ENCODE results near the gene BIRC7.

Gene BIRC7

DNA sequence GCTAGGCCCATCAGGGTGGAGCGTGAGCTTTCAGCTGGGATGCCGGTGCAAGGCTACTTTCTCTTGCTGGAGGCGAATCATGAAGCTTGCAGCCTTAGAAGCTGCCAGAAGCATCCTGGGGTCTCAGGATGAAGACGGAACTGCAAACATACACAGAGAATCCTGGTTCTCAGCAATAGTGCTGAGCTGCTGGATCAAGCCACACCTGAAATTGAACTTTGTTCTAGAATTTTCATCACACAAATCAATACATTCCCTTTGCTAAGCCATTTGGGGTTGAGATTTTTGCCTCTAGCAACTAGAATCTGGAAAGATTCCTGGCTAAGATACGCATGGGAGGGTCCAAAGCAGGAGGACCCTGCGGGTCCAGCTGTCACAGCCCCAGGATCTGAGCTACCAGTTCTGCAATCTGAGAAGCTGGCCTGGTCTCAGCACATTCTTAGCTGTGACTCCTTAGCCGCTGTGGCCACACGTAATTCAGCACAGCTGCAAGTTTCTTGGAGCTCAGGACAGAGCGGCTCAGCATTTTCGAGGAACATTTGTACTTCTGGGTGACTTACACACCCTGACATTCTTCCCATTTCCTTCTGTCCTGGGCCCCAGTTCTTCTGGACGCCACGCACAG, 30.3 kb downstream of the BIRC7 start:
- no peak for DNase-seq (ENCODE audit: low spot score)

DNA sequence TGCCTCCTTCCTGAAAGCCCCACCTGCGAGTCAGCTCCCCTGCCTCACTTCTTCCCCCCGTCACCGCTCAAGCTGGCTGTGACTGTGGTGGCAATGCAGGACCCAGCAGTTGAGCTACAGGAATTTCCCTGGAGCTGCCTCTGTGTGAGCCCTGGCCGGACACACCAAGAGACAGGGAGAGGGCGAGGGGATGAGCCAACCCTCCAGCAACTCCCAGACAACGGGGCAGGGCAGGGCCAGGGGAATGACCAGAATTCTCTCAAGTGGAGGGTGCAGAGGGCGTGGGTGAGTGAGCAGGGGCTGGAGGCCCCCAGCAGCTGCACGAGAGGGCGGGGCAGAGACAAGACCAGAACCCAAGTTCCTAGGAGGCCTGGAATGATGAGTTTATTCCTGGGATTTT, 32.0 kb downstream of the BIRC7 start:
- DNase-seq (ENCODE audit: low spot score): no peak

DNA sequence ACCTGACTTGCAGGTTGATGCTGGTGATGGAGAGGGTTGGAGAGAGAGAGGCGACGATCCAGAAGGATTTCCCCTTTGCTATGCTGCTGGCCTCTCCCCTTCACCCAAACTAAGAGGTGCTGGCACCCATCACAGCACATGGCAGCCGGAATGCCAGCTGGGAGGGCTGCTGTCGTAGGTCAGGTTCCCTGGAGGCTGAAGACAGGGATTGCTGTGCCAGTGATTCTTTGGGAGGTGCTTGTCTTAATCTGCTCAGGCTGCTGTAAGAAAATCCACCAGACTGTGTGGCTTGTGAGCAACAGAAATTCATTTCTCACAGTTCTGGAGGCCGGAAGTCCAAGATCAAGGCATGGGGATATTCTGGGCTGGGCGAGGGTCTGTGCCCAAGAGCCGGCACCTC, 32.6 kb downstream of the BIRC7 start:
- no peak for DNase-seq (ENCODE audit: low spot score)

DNA sequence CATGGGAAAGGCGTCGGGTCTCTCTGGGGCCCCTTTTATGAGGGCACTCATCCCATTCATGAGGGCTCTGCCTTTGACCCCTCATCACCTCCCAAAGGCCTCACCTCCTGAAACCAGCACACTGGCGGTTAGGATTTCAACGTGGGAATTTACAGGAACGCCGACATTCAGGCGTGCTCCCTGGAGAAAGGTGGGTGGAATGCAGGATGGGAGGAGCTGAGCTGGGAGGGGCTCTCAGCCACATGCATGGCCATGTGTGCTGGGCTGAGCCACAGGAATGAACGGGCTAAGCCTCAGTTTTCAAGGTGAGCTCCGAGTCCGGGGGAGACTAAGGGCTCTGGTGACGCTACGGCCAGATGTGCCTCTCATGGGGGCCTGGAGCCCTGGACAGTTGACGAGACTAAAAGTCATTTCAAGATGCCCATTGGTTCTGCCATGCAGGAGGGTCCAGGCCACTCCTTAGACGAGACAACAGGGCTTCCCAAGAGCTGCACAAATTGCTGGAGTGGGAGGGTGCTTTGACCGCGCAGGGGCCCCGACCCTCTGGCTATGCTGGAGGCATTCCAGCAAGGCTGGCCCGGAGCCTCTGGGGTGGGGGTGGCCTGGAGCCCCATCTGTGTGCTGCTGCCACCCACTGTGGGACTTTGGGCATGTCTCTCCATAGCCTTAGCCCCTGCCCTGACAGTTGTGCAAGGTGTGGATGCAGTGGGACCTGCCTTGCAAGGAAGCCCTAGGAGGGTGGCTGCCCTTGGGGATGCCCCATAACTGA, 33.1 kb downstream of the BIRC7 start:
- no peak for DNase-seq (ENCODE audit: low spot score)

DNA sequence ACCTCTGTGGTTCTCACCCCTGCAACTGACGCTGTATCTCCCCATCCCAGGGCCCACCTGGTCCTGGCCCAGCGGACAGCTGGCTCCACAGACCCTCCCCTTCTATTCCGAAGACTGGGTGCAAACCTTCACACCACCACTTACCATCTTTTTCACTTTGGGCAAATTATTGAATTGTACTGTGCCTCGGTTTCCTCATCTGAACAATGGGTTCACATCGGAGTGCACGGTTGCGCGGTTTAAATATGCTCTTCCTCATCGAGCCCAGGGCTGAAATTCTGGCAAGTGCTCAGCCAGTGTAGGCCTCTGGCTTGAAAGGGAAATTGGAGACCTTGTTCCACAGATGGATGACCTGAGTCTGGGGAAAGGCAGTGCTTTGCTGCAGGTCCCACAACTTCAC, 34.0 kb downstream of the BIRC7 start:
- DNase-seq (ENCODE audit: low spot score): no peak

DNA sequence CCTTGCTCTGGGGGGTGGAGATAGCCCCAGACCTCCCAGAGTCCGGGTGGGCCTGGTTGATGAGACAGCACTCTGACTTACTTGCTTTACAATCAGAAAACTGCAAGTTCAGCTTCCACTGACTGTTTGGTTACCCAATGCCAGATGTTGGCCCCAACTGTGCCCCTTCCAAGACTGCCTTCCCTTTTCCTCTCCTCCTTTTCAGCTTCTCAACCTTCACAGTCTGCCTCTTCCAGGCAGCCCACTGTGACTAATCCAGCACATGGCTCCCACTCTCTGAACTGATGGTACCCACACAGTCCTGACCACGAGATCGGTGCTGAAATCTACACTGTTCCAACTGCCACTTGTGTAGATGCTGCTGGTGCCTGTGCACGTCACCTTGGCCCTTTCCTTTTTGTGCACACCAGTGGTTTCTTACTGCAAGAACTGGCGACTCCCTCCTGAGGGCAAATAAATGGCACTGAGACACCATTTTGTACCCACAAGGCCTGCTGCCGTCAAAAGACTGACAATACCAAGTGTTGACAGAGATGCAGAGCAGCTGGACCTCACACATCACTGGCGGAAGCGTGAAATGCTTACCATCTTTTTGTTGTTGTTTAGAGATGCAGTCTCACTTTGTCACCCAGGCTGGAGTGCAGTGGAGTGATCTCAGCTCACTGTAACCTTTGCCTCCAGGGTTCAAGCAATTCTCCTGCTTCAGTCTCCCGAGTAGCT, 35.1 kb downstream of the BIRC7 start:
- no peak for DNase-seq (ENCODE audit: low spot score)

DNA sequence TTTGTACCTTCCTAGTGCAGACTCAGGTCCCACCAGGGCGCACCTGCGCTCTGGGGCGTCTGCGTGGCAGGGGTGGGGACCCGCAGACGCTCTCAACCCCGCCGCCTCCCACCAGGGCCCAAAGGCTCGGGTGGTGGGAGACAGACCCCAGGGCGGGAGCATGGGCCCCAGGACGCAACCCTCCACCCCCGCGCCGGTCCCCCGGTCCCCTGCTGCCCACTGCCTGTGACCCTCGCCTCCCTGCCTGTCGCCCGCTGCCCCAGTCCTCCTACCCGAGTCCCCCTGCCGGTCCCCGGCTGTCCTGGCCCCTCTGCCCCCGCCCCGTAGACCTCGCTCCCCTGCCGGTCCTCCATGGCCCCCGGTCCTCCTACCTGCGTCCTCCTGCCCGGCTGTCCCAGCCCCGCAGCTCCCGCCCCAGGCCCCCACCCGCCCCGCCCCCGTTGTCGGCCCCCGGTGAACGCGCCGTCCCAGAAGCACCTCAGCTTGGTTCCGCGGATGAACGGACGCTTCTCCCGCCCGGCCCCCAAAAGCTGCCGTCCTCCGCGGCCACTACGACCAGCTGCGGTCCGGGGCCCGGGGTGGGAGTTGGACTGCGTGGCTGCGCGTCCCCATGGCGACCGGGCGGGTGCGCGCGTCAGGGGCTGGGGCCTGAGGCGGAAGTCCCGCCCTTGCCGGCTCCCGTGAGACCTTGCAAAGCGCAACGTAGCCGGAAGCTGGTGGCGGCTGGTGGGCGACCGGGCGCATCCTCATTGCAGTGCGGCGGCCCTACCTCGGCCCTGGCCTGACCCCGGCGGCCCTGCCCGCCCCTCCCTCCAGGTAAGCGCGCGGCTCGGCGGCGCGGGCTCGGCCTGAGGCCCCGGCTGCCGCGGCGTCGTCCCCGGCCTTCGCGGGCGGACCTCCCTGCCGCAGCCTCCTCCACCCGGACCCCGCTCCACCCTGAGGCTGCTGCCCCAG, 36.7 kb downstream of the BIRC7 start, which contains the start of gene ARFGAP1:
Gene ARFGAP1 (plus strand): TSS at position 709 of the 954 bp plus-strand sequence. CDS start 2,768 bp downstream, outside the sequence.
- DNase-seq (ENCODE audit: low spot score): peak; percentile 88

DNA sequence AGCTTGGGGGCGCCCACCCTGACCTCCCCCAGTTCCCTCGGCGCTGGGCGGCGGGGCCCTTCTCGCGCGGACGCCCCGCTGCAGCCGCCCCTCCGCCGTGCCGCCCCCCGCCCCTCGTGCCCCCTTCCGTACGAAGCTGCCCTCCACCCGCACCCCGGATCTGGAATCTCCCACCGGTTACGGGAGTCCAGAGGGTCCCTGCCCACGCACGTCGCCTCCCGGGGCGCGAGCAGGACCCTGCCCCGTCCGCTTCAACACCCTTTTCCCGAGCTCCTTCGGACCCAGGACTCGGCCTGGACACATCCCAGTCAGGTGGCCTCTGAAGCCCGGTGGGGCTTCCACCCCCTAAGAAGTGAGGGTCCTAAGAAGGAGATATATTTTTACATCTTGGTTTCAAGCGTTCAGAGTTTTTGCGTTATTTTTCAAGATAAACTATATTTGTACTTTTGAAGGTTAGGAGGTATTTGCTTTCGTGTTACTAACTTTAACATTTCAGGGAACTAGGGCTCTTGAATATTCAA, 37.4 kb downstream of the BIRC7 start:
- DNase-seq (ENCODE audit: low spot score): no peak

DNA sequence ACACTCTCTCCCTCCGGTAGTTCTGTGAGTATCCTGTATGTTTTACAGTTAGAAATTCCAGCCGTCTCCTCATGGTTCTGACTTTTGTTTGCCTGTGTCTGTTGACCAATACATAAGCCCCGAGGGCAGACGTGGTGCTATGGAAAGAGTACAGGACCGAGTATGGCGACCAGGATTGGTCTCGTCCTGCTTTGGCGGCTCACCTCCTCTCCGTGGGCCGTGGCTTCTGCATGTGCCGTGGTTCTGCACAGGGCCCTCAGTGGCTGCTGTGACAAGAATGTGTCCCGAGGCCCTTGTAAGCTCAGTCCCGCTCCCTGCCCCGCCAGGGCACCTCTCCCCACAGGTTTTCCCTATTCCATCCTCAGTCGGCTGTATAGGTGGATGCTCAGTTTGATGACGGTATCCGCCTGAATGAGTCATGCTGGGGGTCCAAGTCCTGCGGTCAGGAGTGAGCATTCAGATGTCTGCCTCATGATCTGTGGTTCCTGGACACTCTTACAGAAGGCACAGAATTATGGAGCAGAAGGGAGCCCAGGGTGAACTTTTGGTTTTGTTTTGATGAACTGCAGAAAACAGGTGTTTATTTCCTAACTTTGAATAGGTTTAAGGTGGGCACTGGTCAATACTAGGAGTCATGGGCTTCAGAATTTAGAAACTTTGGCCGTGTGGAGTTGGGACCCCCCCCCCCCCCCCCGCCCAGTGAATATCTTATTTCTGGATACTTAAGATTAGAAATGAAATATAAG, 38.1 kb downstream of the BIRC7 start:
- DNase-seq (ENCODE audit: low spot score): no peak

DNA sequence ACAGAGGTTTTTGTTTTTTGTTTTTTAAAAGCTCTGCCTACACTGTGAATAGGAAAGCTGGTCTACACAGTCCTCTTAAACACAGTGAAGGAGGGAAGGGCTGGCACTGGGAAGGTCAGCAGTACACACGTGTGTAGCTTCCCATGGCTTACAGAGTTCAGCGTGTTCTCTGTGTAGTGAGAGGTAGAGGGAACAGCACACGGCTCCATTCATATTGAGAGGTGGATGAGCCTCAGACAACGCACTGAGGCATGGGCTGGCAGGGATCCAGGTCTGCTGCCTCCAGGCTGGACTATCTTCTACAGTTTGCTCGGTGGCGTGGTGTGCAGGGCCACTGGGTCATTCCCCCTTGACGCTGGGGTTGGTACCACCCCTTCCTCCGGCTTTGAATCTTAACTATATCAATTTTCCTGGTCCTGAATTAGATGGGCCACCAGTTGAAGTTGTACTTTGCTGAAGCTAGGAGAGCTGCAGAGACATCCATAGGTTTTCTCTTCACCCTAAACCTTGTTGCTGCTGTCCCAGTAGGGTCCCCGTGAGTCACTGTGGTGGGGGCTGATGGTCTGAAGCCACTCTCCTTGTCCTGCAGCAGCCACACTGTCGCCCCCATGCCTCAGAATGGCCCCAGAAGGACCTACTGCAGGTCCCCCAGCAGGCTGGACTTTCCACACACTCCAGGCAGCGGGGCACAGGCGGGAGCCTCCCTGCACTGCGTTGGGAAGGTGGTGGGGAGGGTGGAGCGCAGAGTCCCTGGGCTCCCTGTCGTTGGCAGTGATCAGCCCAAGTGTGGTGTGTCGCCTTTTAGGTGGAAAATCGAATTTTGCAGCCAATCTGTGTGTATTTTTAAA, 38.9 kb downstream of the BIRC7 start:
- DNase-seq (ENCODE audit: low spot score): no peak

DNA sequence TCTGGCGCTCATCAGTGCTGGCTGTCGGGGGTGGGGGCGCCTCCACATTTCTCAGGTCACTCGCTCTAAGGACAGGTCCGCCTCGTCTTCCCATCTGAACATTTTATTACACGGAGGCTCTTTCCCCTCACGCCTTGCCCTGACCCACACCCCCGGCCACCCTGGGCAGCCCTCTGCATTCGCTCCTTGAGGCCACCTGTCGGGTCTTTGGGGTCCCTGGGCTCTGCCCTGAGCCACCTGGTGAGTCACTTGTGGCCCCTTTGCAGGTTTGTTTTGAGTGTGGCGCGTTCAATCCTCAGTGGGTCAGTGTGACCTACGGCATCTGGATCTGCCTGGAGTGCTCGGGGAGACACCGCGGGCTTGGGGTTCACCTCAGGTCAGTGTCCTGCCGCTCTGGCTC, 40.1 kb downstream of the BIRC7 start:
- no peak for DNase-seq (ENCODE audit: low spot score)

DNA sequence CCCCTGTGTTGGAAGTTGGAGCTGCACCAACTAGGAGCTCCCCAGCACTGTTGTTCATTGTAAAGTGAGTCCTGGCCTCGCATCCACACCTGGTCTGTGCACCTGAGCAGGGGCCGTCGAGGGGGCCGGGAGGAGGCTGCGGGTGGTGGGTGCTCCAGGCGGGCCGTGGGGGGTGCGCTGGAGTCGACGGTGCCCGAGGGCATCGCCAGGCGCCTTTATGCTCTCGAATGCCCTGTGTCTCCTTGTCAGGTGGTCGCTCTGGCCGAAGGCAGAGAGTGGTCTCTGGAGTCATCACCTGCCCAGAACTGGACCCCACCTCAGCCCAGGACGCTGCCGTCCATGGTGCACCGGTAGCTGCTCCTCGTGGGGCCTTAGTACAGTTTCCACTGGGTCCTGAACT, 41.3 kb downstream of the BIRC7 start:
- no peak for DNase-seq (ENCODE audit: low spot score)

DNA sequence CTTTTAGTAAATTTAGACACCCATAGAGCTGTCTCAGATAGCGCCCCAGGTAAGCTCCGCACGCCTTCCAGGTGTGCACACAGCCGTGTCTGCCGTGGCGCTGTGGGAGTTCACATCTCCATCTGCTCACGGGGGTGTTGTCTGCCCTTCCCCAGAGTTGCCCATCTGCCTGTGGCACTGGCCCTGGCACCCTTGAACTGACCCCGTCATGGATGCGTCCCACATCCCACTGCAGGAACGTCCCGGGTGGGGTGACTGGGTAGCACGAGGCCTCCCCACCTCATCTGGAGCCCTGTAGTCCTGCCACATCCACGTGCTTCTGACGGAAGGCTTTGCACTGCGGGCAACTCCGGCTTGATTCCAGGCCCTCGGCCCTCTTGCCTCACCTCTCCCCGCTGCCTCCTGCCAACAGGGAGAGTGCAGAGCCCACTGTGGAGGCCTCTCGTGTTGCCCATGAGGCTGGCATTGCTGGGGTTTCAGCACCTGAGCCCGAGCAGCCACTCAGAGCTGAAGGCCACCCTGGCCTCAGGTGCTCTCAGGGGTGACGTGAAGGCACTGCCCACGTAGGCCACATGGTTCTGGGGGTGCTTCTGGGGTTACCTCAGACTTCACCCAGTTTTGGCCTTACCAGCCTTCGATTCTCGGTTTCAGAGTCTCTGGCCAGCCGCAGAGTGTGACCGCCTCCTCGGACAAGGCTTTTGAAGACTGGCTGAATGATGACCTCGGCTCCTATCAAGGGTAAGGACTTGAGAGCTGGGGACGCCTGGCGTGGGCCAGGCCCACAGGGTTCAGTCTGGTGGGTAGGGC, 42.0 kb downstream of the BIRC7 start:
- DNase-seq (ENCODE audit: low spot score): no peak

DNA sequence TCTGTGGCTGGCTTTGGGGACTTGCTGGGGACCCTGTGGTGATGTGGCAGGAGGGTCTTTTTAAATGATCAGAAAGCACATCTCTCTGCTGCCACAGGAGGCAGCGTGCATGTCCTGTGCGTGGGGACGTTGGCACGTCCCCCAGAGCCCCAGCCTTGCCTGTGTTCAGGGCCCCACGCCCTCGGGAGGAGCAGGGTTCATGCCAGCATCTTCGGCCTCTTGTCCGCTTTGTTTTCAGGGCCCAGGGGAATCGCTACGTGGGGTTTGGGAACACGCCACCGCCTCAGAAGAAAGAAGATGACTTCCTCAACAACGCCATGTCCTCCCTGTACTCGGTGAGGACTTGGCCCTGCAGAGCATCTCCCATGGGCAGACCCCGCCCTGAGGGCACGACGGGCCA, 43.0 kb downstream of the BIRC7 start:
- no peak for DNase-seq (ENCODE audit: low spot score)

DNA sequence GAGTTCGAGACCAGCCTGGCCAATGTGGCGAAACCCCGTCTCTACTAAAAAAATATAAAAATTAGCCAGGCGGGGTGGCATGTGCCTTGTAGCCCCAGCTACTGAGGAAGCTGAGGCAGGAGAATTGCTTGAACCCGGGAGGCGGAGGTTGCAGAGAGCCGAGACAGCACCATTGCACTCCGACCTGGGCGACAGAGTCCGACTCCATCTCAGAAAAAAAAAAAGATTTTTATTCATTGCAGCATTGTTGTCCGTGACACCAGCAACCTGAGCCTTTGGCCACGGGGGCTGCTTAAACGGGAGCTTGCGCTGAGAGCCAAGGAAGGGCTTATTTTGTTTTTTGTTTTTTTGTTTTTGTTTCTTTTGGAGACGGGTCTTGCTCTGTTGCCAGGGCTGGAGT, 44.2 kb downstream of the BIRC7 start:
- DNase-seq (ENCODE audit: low spot score): no peak

DNA sequence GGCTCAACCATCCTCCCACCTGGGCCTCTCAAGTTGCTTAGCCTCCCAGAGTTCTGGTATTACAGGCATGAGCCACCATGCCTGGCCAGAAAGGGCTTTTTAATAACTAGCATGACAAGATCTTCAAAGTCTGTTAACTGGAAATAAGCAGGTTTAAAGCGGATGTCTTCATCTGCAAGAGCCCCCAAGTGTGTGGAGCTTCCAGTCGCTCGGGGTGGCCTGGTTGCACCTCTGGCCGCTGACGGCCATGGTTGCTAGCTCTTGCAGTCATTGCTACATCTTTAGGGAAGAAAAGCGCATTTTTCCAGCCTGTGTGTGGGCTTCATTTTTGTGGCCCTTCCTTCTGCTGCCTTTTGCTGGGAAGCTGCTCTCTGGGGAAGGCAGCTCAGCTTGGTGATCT, 44.7 kb downstream of the BIRC7 start:
- no peak for DNase-seq (ENCODE audit: low spot score)

DNA sequence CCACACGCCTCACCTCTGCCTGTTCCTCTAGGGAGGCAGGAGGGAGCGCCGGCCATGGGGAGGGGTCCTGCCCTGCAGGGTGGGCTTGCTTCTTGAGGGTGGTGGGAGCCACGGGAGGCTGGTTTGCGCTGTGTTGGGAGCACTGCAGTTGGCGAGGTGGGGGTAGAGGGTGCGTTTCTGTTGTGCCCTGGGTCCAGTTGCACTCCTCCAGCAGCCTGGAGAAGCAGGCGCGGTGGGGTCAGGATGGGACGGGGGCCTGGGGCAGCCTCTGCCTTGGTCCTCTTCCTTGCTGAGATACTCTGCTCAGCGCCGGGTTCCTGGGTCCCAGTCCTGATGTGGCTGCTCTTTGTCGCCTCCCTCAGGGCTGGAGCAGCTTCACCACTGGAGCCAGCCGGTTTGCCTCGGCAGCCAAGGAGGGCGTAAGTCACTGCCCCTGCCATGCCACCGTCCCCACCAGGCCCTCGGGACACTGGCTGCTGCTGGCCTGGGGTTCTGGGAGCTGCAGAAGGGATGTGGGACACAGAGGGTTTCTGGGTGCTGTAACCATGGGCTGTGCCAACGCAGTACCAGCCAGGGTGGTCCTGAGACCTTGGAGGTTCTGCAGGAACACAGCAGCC, 45.3 kb downstream of the BIRC7 start:
- no peak for DNase-seq (ENCODE audit: low spot score)

DNA sequence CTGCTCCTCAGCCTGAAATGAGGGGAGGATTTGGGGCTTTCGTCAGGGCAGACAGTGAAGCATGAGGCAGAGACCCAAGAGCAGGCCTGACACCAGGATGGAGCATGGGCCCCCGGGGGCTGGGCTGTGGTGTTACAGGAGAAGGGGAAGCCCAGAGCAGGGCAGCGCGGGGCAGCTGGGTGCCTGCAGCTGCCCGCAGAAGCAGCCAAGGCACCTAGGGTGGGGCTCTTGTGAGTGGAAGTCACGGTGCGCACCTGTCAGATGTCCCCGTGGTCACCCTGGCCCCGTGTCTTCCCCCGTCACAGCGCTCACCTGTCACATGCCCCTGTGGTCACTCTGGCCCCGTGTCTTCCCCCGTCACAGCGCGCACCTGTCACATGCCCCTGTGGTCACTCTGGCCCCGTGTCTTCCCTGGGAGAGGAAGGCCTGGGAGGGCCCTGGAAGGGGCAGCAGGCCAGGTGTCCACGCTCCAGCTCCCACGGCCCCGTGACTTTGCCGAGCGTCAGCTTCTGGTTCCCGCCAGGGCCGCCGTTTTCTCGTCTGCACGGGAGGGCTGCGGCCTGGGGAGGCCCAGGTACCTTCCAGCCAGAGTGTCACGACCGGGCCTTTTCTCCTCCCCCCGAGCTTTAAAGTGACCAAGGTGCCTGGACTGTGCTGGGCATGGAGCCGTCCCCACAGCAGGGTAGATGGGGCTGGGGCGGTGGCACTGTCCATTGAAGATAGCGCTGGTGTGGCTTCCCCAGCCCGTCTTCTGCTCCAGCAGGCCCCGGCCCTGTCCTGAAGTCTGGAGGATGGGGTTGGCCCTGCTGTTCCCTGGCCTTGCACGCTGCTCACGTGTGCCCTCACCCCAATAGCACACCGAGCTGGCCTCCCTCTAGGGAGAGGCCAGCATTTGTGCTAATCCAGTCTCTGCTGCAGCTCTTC, 46.3 kb downstream of the BIRC7 start:
- DNase-seq (ENCODE audit: low spot score): no peak

Data from cerebellar cortex (tissue), 1 donor.